Measurements from ENCODE around the gene TASP1.
"Not testable (repeated sequence)": the region's sequence is repeated elsewhere in the genome, so short reads cannot be mapped to it uniquely, and the experiment has no call there.

DNA sequence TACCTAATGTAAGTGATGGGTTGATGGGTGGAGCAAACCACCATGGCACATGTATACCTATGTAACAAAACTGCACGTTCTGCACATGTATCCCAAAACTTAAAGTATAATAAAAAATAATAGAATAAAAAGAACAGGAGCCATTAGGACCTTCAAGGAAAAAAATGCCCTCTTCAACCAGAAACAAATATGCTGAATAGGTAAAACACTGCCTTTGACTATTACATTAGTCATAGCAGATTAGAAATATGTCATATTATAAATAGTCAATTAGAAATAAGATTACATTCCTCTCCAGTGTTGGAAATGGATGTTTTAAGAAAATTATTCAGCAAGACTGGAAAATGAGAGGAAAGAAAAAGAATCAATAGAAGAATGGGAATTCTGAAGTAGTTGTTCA is 153.7 kb downstream of the TASP1 start:
- TF ChIP-seq, protein P1, sequence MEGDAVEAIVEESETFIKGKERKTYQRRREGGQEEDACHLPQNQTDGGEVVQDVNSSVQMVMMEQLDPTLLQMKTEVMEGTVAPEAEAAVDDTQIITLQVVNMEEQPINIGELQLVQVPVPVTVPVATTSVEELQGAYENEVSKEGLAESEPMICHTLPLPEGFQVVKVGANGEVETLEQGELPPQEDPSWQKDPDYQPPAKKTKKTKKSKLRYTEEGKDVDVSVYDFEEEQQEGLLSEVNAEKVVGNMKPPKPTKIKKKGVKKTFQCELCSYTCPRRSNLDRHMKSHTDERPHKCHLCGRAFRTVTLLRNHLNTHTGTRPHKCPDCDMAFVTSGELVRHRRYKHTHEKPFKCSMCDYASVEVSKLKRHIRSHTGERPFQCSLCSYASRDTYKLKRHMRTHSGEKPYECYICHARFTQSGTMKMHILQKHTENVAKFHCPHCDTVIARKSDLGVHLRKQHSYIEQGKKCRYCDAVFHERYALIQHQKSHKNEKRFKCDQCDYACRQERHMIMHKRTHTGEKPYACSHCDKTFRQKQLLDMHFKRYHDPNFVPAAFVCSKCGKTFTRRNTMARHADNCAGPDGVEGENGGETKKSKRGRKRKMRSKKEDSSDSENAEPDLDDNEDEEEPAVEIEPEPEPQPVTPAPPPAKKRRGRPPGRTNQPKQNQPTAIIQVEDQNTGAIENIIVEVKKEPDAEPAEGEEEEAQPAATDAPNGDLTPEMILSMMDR (IDR thresholded peaks at IDR 0.05): not testable (repeated sequence)
- TF ChIP-seq POLR2A (IDR thresholded peaks at IDR 0.05; ENCODE audit: low read depth); EP300 (IDR thresholded peaks at IDR 0.05); POLR2AphosphoS5 (IDR thresholded peaks at IDR 0.05): not testable (repeated sequence)

Data from esophagus muscularis mucosa (tissue), 4 donors.